Stimulated activated effector memory CD8-positive, alpha-beta T cell treated with anti-CD3 and anti-CD28 coated beads, Interleukin-12 subunit alpha, Interleukin-12 subunit beta, amount 100 ng/mL, for 72 hours (primary cell): Measurements from ENCODE around the gene PIK3IP1.

Source experiments
- ATAC-seq: fragments of 150-1000 bp; cut with Tn5 transposase; 2 replicates; pipeline ENCODE4 v1.10.0; 2021
- DNase-seq, 2 donors: peaks; one replicate each; pipeline ENCODE4 v3.0.0; 2021 to 2022; ENCODE audit warnings: low spot score in 2 of 2
- H3K27ac Mint-ChIP-seq: one replicate; pipeline ENCODE4 v1.8.0; 2022; ENCODE audit warnings: mild to moderate bottlenecking, mixed read lengths
- H3K36me3 Mint-ChIP-seq: one replicate; pipeline ENCODE4 v1.8.0; 2022; ENCODE audit warnings: mild to moderate bottlenecking, mixed read lengths
- H3K4me1 Mint-ChIP-seq: one replicate; pipeline ENCODE4 v1.8.0; 2022; ENCODE audit warnings: mixed read lengths
- H3K4me3 Mint-ChIP-seq: one replicate; pipeline ENCODE4 v1.8.0; 2022; ENCODE audit warnings: mild to moderate bottlenecking, mixed read lengths
- H3K9me3 Mint-ChIP-seq: one replicate; pipeline ENCODE4 v1.8.0; 2022; ENCODE audit warnings: mixed read lengths

Gene PIK3IP1

GRCh38 chr22:31290494-31291471, 1.5 kb downstream of the PIK3IP1 start:
- Mint-ChIP-seq H3K27ac (peak overlapping the region; percentile 98), H3K9me3 (no peaks in the 10 kb centered on the region), H3K4me3 (peak overlapping the region; percentile 94), H3K36me3 (peaks cover 49% of the 10 kb centered on the region), H3K4me1 (peaks cover 64% of the 10 kb centered on the region)
- DNase-seq (peak; percentile 90 to 94), ATAC-seq (peak; percentile 92)

- no peaks in the 10 kb centered on the region for H3K9me3 Mint-ChIP-seq
- peak overlapping the region; percentile 98 for H3K27ac Mint-ChIP-seq
- DNase-seq (no peak), ATAC-seq (no peak)
- peaks cover 75% of the 10 kb centered on the region for H3K4me1 Mint-ChIP-seq
- peaks cover 60% of the 10 kb centered on the region for H3K36me3 Mint-ChIP-seq
- H3K4me3 Mint-ChIP-seq: peak overlapping the region; percentile 94
Measured at GRCh38 chr22:31289344-31289743, 2.9 kb downstream of the PIK3IP1 start.

DNA sequence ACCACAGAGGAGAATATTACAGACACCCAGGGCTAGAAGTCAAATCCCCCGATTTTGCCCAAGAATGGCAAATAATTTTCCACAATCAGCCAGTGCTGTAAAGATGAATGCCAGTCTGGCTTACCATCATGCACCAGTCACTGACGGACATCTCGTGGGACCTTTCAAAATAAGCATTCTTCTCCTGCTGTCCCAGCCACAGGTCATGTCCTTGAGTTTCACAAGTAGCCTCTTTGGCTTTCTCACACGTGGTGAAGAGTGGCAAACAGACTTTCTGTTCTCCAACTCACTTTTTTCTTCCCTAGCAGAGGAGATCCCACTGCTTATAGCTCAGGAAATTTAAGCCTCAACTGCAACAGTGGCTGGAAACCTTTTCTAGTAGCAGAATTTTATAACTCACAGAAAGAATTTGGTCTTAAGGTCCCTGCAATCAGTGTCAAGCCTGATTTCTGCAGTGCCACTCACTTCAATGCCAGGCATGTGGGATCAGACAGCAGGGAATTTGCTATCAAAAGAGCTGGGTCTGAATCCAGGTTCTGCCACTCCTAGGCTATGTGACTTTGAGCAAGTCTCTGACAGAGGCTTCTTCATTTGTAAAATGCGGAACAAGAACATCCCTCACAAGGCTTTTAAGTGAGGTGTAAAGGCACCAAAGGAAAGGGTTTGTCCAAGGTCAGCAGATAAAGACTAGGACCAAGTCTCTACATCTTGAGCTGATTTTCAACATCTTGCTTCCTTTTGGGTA, 3.6 kb downstream of the PIK3IP1 start:
- peaks cover 67% of the 10 kb centered on the region for H3K36me3 Mint-ChIP-seq
- H3K4me3 Mint-ChIP-seq: peak overlapping the region; percentile 94
- H3K9me3 Mint-ChIP-seq: no peaks in the 10 kb centered on the region
- H3K4me1 Mint-ChIP-seq: peaks cover 73% of the 10 kb centered on the region
- peak overlapping the region; percentile 98 for H3K27ac Mint-ChIP-seq
- DNase-seq (no peak), ATAC-seq (no peak)

DNA sequence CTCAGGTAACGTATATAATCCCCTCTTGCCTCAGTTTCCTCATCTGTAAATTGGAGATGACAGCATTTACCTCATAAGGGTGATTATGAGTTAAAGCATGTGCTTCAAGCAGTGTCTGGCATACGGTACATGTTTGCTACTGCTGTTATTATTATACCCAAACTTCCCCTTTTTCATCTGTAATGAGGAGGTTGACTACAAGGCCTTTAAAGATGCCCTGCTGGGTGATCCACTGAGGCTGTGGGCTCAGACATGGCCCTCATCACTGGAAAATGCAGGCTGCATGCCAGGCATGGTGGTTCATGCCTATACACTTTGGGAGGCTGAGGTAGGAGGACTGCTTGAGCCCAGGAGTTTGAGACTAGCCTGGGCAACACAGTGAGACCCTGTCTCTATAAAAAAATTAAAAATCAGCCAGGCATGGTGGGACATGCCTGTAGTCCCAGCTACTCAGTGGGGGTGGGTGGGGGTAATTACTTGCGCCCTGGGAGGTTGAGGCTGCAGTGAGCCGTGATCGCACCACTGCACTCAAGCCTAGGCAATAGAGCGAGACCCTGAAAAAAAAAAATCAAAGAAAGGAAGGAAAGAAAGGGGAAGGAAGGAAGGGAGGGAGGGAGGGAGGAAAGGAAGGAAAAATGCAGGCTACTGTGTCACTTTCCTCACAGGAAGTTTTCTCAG, 4.3 kb downstream of the PIK3IP1 start:
- Mint-ChIP-seq H3K4me1 (peaks cover 70% of the 10 kb centered on the region), H3K9me3 (no peaks in the 10 kb centered on the region), H3K27ac (peak overlapping the region; percentile 81), H3K36me3 (peaks cover 74% of the 10 kb centered on the region), H3K4me3 (peak overlapping the region; percentile 94)
- ATAC-seq (no peak), DNase-seq (no peak)

DNA sequence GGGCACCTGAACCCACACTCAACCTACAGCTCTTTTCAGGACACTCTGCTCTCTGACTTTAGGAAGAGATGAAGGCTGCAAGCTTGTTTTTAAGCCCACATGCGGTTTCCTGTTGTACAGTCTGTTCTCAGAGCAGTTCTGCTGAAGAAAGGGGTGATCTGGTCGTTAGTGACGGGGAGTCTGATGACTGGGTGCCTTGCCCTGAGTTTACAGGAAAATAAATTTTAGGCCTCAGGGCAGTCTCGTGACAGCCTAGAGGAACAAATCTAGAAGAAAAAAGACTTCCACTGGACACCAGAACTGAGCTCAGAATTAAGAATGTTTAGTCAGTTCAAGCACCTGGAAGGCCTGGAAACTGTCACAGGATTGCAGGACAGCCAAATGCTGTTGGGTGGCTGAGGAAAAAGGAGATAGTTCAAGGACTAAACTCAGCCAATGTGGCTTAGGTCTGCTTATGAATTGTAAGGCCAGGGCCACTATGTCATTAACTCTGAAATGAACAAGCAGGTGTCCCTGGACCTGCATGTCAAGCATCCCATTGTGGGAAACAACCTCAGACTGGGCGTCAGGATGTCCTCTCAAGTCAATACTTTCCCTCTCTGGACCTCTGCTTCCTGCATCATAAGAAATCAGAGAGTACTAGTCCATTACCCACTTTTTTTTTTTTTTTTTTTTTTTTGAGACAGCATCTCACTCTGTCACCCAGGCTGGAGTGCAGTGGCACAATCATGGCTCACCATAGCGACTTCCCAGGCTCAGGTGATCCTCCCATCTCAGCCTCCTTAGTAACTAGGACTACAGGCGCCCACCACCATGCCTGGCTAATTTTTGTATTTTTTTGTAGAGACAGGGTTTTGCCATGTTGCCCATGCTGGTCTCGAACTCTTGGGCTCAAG, 5.7 kb downstream of the PIK3IP1 start:
- H3K27ac Mint-ChIP-seq: peak overlapping the region; percentile 81
- ATAC-seq (peak; percentile 73), DNase-seq (peak; percentile 26 to 64)
- H3K9me3 Mint-ChIP-seq: no peaks in the 10 kb centered on the region
- peaks cover 87% of the 10 kb centered on the region for H3K36me3 Mint-ChIP-seq
- peaks cover 69% of the 10 kb centered on the region for H3K4me1 Mint-ChIP-seq
- peak overlapping the region; percentile 94 for H3K4me3 Mint-ChIP-seq

DNA sequence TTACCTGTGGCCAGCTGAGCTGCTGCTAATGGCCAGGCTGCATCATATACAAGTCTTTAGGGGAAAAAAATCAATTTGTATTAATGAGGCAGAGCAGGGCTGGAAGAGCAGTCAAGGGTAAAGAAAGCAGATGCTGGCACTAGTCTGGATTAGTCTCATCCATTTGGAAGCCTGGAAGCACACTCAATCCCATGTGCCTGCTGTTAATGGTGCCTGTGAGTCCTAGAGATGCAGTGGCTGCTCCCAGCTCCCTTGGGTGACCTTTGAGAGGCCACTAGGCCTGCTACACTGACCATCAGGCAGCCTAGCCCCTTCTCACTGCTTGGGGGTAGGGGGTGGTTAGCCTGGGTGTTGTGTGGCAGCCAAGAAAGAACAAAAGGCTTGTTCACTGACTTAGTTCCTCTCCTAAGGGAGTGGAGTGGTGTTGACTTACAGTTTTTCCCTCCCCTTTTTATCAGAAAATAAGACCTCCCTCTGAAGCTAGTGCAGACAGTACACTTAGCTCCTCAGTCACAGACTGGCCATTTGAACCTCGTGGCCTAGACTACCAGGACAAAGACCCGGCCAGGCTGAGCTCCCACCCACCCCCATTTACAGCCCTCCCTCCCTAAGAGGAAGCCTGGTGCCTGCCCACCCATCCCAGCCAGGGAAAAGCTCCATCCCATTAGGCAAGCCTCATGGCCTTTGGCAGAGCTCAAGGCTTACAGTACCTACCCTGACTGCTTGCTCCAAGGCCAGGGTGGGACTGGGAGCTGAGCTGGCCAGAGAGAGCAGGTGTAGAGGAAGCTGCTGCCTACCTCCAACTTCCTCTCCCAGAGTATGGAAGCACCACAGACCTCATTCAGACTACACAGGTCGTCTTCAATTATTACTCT, 7.8 kb downstream of the PIK3IP1 start:
- no peak for ATAC-seq
- H3K4me3 Mint-ChIP-seq: no peak overlapping the region
- no peaks in the 10 kb centered on the region for H3K9me3 Mint-ChIP-seq
- peaks cover 69% of the 10 kb centered on the region for H3K4me1 Mint-ChIP-seq
- peak overlapping the region; percentile 81 for H3K27ac Mint-ChIP-seq
- DNase-seq: no peak
- H3K36me3 Mint-ChIP-seq: peaks cover 91% of the 10 kb centered on the region

- peaks cover 91% of the 10 kb centered on the region for H3K36me3 Mint-ChIP-seq
- no peaks in the 10 kb centered on the region for H3K9me3 Mint-ChIP-seq
- H3K4me1 Mint-ChIP-seq: peaks cover 72% of the 10 kb centered on the region
- DNase-seq: no peak
- H3K27ac Mint-ChIP-seq: peak overlapping the region; percentile 81
- no peak for ATAC-seq
- no peak overlapping the region for H3K4me3 Mint-ChIP-seq
Measured at GRCh38 chr22:31282748-31283468, 9.4 kb downstream of the PIK3IP1 start.

- H3K27ac Mint-ChIP-seq: peak overlapping the region; percentile 81
- DNase-seq (no peak), ATAC-seq (no peak)
- H3K4me3 Mint-ChIP-seq: no peak overlapping the region
- peaks cover 61% of the 10 kb centered on the region for H3K4me1 Mint-ChIP-seq
- no peaks in the 10 kb centered on the region for H3K9me3 Mint-ChIP-seq
- peaks cover 87% of the 10 kb centered on the region for H3K36me3 Mint-ChIP-seq
Measured at GRCh38 chr22:31281733-31282132, 10.6 kb downstream of the PIK3IP1 start.

- H3K4me3 Mint-ChIP-seq: no peak overlapping the region
- H3K9me3 Mint-ChIP-seq: no peaks in the 10 kb centered on the region
- DNase-seq (no peak), ATAC-seq (no peak)
- H3K4me1 Mint-ChIP-seq: peaks cover 43% of the 10 kb centered on the region
- H3K36me3 Mint-ChIP-seq: peaks cover 84% of the 10 kb centered on the region
- H3K27ac Mint-ChIP-seq: peak overlapping the region; percentile 91
Measured at GRCh38 chr22:31279821-31280505, 12.3 kb downstream of the PIK3IP1 start.

GRCh38 chr22:31279327-31279669, 13.0 kb downstream of the PIK3IP1 start:
- H3K9me3 Mint-ChIP-seq: no peaks in the 10 kb centered on the region
- peaks cover 87% of the 10 kb centered on the region for H3K36me3 Mint-ChIP-seq
- peaks cover 39% of the 10 kb centered on the region for H3K4me1 Mint-ChIP-seq
- H3K27ac Mint-ChIP-seq: peak overlapping the region; percentile 91
- DNase-seq (no peak), ATAC-seq (no peak)
- no peak overlapping the region for H3K4me3 Mint-ChIP-seq

GRCh38 chr22:31278626-31279326, 13.5 kb downstream of the PIK3IP1 start:
- H3K4me3 Mint-ChIP-seq: peak overlapping the region; percentile 13
- H3K9me3 Mint-ChIP-seq: no peaks in the 10 kb centered on the region
- H3K4me1 Mint-ChIP-seq: peaks cover 39% of the 10 kb centered on the region
- ATAC-seq (peak; percentile 85), DNase-seq (no peak)
- H3K36me3 Mint-ChIP-seq: peaks cover 87% of the 10 kb centered on the region
- H3K27ac Mint-ChIP-seq: peak overlapping the region; percentile 91

DNA sequence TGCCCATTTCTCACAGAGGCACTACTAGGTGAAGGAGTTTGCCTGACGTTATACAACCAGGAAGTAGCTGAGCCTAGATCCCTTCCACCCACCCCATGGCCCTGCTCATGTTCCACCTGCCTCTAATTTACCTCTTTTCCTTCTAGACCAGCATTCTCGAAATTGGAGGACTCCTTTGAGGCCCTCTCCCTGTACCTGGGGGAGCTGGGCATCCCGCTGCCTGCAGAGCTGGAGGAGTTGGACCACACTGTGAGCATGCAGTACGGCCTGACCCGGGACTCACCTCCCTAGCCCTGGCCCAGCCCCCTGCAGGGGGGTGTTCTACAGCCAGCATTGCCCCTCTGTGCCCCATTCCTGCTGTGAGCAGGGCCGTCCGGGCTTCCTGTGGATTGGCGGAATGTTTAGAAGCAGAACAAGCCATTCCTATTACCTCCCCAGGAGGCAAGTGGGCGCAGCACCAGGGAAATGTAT, 14.1 kb downstream of the PIK3IP1 start:
- Mint-ChIP-seq H3K36me3 (peaks cover 87% of the 10 kb centered on the region), H3K4me3 (peak overlapping the region; percentile 13)
- no peak for DNase-seq

More for the DNA sequence above, 14.1 kb downstream of the PIK3IP1 start:
- peak overlapping the region; percentile 91 for H3K27ac Mint-ChIP-seq
- no peak for ATAC-seq
- H3K9me3 Mint-ChIP-seq: no peaks in the 10 kb centered on the region
- H3K4me1 Mint-ChIP-seq: peaks cover 38% of the 10 kb centered on the region
